Left lung (tissue), 10 donors: ENCODE data around the gene CLOCK. TPM values are rescaled to one million over a fixed set of nuclear protein-coding genes. Genes with fewer than 3 reads are reported as not detected.

ENCODE experiments used
- ATAC-seq: fragments of 200-7000 bp; cut with Tn5 transposase; one replicate; pipeline ENCODE4 v1.9.1; 2020; ENCODE audit warnings: moderate library complexity
- DNase-seq, 4 donors: peaks; one replicate each; pipeline ENCODE4 v3.0.0-alpha.2; 2013 to 2020
- H3K27ac ChIP-seq, 2 donors: fragments of 200-600 bp; sonication (generic) in 1 of 2; one replicate each; pipeline versions ENCODE4 v1.5.0 to v1.8.0; 2020 to 2021
- H3K27me3 ChIP-seq, 2 donors: fragments of 200-600 bp; sonication (generic) in 1 of 2; one replicate each; pipeline versions ENCODE4 v1.5.0 to v1.8.0; 2020 to 2021
- H3K36me3 ChIP-seq, 2 donors: fragments of 200-600 bp; sonication (generic) in 1 of 2; one replicate each; pipeline versions ENCODE4 v1.5.0 to v1.8.0; 2020 to 2021
- H3K4me1 ChIP-seq, 2 donors: fragments of 200-600 bp; one replicate each; pipeline ENCODE4 v1.8.0; 2021
- H3K4me3 ChIP-seq, 2 donors: fragments of 200-600 bp; sonication (generic) in 1 of 2; one replicate each; pipeline versions ENCODE4 v1.5.0 to v1.8.0; 2020 to 2021; ENCODE audit warnings: mild to moderate bottlenecking in 1 of 2
- H3K9me3 ChIP-seq, 2 donors: fragments of 200-600 bp; sonication (generic) in 1 of 2; one replicate each; pipeline versions ENCODE4 v1.5.0 to v1.8.0; 2020 to 2021
- intact Hi-C, 2 donors: fragments of 100-400 bp; cut with DNase I; formaldehyde crosslinking; loops; one replicate each; pipeline versions ENCODE4 v1.11.2 to v1.14.2; 2022
- polyA plus RNA-seq, 6 donors: library from polyadenylated mRNA; unstranded; fragments of 120-200 nt; gene quantifications; one replicate each; pipeline ENCODE4 v1.2.1, GENCODE V29; 2013; ENCODE audit not compliant: insufficient read length in 6 of 6
- total RNA-seq, 2 donors: library from RNA; stranded (reverse); fragmentation: NEBNext Ultra II Directional; extraction: Animal tissue kit (Norgen Biotek cat#: 25700); gene quantifications; one replicate each; pipeline ENCODE4 v1.2.1, GENCODE V29; 2021
- TF ChIP-seq, protein P1 (sequence below), 2 donors: fragments of 200-600 bp; sonication (generic) in 1 of 2; IDR thresholded peaks; one replicate each; pipeline versions ENCODE4 v1.5.0 to v1.8.0; 2021; ENCODE audit warnings: antibody characterized with exemption in 2 of 2
- donor health status: DM: no; HTN: yes; CAD: no.
- donor health status: DM: no; HTN: no; CAD: no.

Gene CLOCK
- total and polyA plus RNA-seq, 8 donors = 19.8 to 27.6 (median 21.7) TPM

DNA sequence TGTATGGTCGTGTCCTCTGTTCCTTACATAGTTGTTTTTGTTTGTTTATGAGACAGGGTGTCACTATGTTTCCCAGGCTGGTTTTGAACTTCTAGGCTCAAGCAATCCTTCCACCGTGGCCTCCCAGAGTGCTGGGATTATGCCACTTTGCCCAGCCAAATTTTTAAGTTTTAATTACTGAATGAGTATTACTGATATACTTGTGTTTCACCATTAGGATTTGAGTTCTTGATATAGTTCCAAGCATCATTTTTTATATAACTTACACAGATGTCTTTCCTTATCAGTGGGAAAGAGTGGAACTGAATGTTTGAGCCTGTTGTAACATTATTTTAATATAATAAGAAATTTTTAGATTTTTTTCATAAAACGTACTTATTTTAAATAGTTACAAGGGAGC is 130.5 kb downstream of the CLOCK start:
- DNase-seq (no peak), ATAC-seq (no peak)
- no peak overlapping the region for H3K27ac ChIP-seq
- no peaks in the 10 kb centered on the region for H3K9me3 ChIP-seq
- no peaks in the 10 kb centered on the region for H3K4me1 ChIP-seq
- intact Hi-C loops = no loop called here
- H3K36me3 ChIP-seq = peaks cover 0 to 100% of the 10 kb centered on the region in 2 donors
- no peaks in the 10 kb centered on the region for H3K27me3 ChIP-seq
- no peak overlapping the region for H3K4me3 ChIP-seq
- TF ChIP-seq, protein P1, sequence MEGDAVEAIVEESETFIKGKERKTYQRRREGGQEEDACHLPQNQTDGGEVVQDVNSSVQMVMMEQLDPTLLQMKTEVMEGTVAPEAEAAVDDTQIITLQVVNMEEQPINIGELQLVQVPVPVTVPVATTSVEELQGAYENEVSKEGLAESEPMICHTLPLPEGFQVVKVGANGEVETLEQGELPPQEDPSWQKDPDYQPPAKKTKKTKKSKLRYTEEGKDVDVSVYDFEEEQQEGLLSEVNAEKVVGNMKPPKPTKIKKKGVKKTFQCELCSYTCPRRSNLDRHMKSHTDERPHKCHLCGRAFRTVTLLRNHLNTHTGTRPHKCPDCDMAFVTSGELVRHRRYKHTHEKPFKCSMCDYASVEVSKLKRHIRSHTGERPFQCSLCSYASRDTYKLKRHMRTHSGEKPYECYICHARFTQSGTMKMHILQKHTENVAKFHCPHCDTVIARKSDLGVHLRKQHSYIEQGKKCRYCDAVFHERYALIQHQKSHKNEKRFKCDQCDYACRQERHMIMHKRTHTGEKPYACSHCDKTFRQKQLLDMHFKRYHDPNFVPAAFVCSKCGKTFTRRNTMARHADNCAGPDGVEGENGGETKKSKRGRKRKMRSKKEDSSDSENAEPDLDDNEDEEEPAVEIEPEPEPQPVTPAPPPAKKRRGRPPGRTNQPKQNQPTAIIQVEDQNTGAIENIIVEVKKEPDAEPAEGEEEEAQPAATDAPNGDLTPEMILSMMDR (IDR thresholded peaks at IDR 0.05) = no peak

DNA sequence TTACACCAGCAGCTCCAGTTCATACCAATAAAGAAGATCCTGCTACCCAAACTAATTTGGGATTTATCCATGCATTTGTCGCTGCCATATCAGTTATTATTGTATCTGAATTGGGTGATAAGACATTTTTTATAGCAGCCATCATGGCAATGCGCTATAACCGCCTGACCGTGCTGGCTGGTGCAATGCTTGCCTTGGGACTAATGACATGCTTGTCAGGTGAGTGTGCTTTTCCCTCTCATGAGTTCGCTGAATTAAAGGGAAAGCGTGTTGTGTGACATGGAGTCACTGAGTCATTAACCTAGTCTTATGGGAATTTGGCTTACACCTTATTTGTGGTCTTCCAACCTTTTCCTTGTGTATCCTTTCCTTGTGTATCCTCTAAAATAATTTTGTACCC is 135.1 kb downstream of the CLOCK start:
- no peaks in the 10 kb centered on the region for H3K9me3 ChIP-seq
- H3K27ac ChIP-seq = no peak overlapping the region
- no peaks in the 10 kb centered on the region for H3K27me3 ChIP-seq
- peaks cover 11 to 40% of the 10 kb centered on the region in 2 donors for H3K4me1 ChIP-seq
- TF ChIP-seq, protein P1 (IDR thresholded peaks at IDR 0.05) = no peak
- no peak overlapping the region for H3K4me3 ChIP-seq
- no peak for DNase-seq
- no peak for ATAC-seq
- peaks cover 0 to 91% of the 10 kb centered on the region in 2 donors for H3K36me3 ChIP-seq
- intact Hi-C loops = no loop called here

DNA sequence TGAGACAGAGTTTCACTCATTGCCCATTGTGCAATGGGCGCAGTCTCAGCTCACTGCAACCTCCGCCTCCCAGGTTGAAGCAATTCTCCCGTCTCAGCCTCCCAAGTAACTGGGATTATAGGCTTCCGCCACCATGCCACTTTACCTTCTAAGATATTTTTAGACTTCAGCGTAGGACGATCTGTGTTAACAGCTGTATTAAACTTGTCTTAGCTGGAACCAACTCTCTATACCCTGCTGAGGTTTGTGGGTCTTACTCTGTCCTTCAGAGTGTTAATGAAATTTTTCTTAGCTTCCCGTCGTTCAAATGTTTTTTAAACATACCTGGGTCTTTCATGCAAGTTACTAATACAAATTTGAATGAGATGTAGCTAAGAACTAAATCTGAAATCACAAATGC is 136.3 kb downstream of the CLOCK start:
- H3K36me3 ChIP-seq = peaks cover 0 to 91% of the 10 kb centered on the region in 2 donors
- intact Hi-C loops = no loop called here
- ATAC-seq (no peak), DNase-seq (no peak)
- H3K4me1 ChIP-seq = peaks cover 11 to 52% of the 10 kb centered on the region in 2 donors
- no peak overlapping the region for H3K27ac ChIP-seq
- H3K27me3 ChIP-seq = no peaks in the 10 kb centered on the region
- no peak overlapping the region for H3K4me3 ChIP-seq
- TF ChIP-seq, protein P1 (IDR thresholded peaks at IDR 0.05) = no peak
- no peaks in the 10 kb centered on the region for H3K9me3 ChIP-seq

DNA sequence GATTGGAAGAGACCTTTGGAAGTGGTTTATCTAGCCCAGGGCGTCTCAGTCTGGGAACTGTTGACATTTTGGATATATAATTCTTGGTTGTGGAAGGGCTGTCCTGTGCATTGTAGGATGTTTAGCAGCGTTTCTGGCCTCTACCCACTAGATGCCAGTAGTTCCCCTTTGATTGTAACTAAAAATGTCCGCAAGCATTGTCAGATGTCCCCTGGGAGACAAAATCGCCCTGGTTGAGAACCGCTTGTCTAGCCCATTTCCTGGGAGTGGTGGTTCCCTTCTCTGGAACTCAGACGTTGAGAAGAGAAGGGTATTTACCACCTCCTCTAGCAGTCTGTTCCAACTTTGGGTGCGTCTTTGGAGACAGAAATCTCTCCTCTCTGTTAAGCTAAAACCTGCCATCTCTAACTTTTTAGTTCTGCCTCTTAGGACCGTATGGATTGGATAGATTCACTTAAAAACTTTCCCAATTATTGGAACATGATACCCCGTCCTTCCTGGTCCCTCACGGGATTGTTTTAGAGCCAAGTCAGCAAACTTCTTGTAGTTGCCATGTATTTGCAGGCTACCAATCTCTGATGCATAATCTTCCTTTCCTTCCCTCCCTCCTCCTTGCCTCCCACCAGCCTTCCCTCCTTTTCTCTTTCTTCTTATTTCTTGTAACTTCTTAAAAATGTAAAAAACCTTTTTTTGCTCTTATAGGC is 137.1 kb downstream of the CLOCK start:
- peaks cover 0 to 91% of the 10 kb centered on the region in 2 donors for H3K36me3 ChIP-seq
- H3K9me3 ChIP-seq = no peaks in the 10 kb centered on the region
- peak overlapping the region in 1 of 2 donors; percentile 7 for H3K27ac ChIP-seq
- peak in 1 of 4 donors; percentile 30 for DNase-seq
- intact Hi-C loops = no loop called here
- no peaks in the 10 kb centered on the region for H3K27me3 ChIP-seq
- TF ChIP-seq, protein P1 (IDR thresholded peaks at IDR 0.05) = no peak
- ATAC-seq = no peak
- H3K4me1 ChIP-seq = peaks cover 11 to 60% of the 10 kb centered on the region in 2 donors
- H3K4me3 ChIP-seq = no peak overlapping the region

DNA sequence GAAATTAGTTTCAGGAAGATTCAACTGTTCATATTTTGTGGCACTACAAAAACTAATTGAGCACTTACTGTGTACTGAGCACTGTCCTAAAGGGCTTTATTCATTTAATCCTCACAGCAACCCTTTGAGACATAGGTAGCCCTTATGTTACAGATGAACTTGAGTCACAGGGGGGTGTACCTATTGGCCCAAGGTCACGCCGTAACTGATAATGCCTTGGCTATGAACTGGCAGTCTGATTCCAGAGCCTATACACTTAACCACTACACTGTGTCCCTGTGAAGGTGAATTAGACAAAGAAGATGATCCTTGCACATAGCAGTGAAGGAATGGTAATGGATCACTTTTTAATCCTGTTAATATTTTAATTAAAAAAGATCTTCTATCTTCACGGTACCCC is 138.9 kb downstream of the CLOCK start:
- no peak for DNase-seq

More for the DNA sequence above, 138.9 kb downstream of the CLOCK start:
- Histone ChIP-seq H3K4me3 (no peak overlapping the region), H3K4me1 (peaks cover 11 to 70% of the 10 kb centered on the region in 2 donors), H3K36me3 (peaks cover 0 to 88% of the 10 kb centered on the region in 2 donors), H3K27ac (no peak overlapping the region), H3K9me3 (no peaks in the 10 kb centered on the region), H3K27me3 (no peaks in the 10 kb centered on the region)
- intact Hi-C loops = no loop called here
- TF ChIP-seq, protein P1 (IDR thresholded peaks at IDR 0.05) = no peak
- no peak for ATAC-seq
